ENCODE results near the gene GBE1.

GBE1 gene

DNA sequence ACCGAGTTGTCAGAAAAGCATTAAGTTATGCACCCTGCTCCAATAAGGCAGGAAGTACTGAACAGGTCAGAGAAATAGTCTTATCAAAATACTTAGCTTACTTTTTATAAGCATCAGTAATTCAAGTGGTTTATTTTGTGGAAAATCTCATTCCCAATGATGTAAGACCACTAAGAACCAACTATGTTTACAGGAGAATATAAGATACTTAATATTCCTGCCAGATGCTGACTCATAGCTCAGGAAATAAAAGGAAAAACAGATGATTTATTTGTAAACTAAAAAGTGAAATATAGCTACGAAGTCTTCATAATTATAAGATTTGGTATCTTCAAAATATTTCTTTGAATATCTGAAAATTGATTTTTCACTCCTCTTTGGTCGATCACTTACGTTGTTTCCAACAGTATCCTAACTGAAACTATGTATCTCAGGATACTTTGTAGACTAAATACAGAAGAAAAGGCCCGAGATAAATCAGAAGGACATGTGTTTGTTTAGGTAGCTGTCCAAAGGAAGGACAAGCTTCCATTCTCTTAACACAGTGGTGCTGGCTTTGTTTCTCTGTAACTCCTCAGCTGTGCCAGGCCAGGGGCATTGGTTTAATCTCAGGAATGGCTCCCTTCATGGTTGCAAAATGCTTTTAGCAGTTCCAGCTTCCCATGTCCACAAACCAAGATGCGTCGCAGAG lies 295.8 kb downstream of the GBE1 start:
- Mint-ChIP-seq H3K4me1 (ENCODE audit: low read depth) (no peaks in the 10 kb centered on the region), H3K27me3 (ENCODE audit: low read depth) (no peaks in the 10 kb centered on the region), H3K36me3 (ENCODE audit: low read depth) (no peaks in the 10 kb centered on the region), H3K4me3 (no peak overlapping the region), H3K9me3 (no peaks in the 10 kb centered on the region), H3K27ac (no peak overlapping the region)
- no peak for DNase-seq (ENCODE audit: low spot score)

GRCh38 chr3:81463781-81464180 lies 297.7 kb downstream of the GBE1 start:
- Mint-ChIP-seq H3K9me3 (no peaks in the 10 kb centered on the region), H3K27ac (no peak overlapping the region), H3K36me3 (ENCODE audit: low read depth) (no peaks in the 10 kb centered on the region), H3K4me3 (no peak overlapping the region), H3K4me1 (ENCODE audit: low read depth) (no peaks in the 10 kb centered on the region), H3K27me3 (ENCODE audit: low read depth) (no peaks in the 10 kb centered on the region)
- no peak for DNase-seq (ENCODE audit: low spot score)

GRCh38 chr3:81462921-81463320 lies 298.5 kb downstream of the GBE1 start:
- no peak for DNase-seq (ENCODE audit: low spot score)
- H3K27me3 Mint-ChIP-seq (ENCODE audit: low read depth), result no peaks in the 10 kb centered on the region
- H3K27ac Mint-ChIP-seq, result no peak overlapping the region
- H3K36me3 Mint-ChIP-seq (ENCODE audit: low read depth), result no peaks in the 10 kb centered on the region
- H3K4me3 Mint-ChIP-seq, result no peak overlapping the region
- no peaks in the 10 kb centered on the region for H3K4me1 Mint-ChIP-seq (ENCODE audit: low read depth)
- no peaks in the 10 kb centered on the region for H3K9me3 Mint-ChIP-seq

DNA sequence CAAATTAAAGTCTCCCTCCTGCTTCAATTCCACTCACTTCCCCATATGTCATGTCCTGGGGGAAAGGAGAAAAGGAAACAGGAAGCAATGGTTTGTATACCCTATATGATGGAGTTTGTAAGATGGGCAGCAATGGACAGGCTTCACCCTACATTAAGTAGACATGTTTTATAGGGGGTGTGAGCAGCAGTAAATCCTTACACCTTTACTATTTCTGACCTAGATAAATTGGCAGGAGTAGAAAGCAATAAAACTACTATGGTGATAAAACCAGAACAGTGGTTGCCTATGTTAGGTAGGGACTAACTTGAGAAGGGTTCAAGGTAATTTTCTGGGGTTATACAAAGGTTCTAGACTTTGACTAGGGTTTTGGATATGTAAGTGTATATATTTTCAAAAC lies 301.7 kb downstream of the GBE1 start:
- Mint-ChIP-seq H3K9me3 (no peaks in the 10 kb centered on the region), H3K4me1 (ENCODE audit: low read depth) (no peaks in the 10 kb centered on the region), H3K4me3 (no peak overlapping the region), H3K36me3 (ENCODE audit: low read depth) (no peaks in the 10 kb centered on the region), H3K27me3 (ENCODE audit: low read depth) (no peaks in the 10 kb centered on the region), H3K27ac (no peak overlapping the region)
- DNase-seq (ENCODE audit: low spot score), result no peak

- Mint-ChIP-seq H3K27ac (no peak overlapping the region), H3K27me3 (ENCODE audit: low read depth) (no peaks in the 10 kb centered on the region), H3K4me1 (ENCODE audit: low read depth) (no peaks in the 10 kb centered on the region), H3K36me3 (ENCODE audit: low read depth) (no peaks in the 10 kb centered on the region), H3K4me3 (no peak overlapping the region), H3K9me3 (no peaks in the 10 kb centered on the region)
- no peak for DNase-seq (ENCODE audit: low spot score)
Observed at GRCh38 chr3:81452418-81452817, 309.0 kb downstream of the GBE1 start.

DNA sequence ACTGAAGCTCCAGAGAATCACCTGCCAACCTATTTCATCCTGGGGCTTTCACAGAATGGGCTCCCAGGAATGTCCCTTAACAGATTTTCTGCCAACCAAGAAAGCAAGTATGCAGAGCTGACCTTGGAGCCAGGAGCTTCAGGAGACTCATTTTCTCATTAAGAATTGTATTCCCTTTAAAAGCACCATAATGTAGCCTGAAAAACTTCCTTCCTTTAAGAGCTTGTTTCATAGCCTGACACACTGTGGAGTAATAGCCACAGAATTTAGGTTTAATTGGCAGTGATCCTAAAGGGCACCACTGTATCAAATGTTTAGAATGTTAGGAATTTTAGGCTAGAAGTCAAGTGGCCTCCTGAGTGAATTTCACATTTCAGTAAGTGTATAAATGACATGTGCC lies 309.8 kb downstream of the GBE1 start:
- no peaks in the 10 kb centered on the region for H3K9me3 Mint-ChIP-seq
- no peaks in the 10 kb centered on the region for H3K4me1 Mint-ChIP-seq (ENCODE audit: low read depth)
- no peaks in the 10 kb centered on the region for H3K27me3 Mint-ChIP-seq (ENCODE audit: low read depth)
- no peak overlapping the region for H3K27ac Mint-ChIP-seq
- no peaks in the 10 kb centered on the region for H3K36me3 Mint-ChIP-seq (ENCODE audit: low read depth)
- DNase-seq (ENCODE audit: low spot score), result no peak
- H3K4me3 Mint-ChIP-seq, result no peak overlapping the region

- Mint-ChIP-seq H3K27me3 (ENCODE audit: low read depth) (no peaks in the 10 kb centered on the region), H3K36me3 (ENCODE audit: low read depth) (no peaks in the 10 kb centered on the region), H3K9me3 (no peaks in the 10 kb centered on the region), H3K4me3 (no peak overlapping the region), H3K4me1 (ENCODE audit: low read depth) (no peaks in the 10 kb centered on the region), H3K27ac (no peak overlapping the region)
- no peak for DNase-seq (ENCODE audit: low spot score)
Observed at GRCh38 chr3:81451140-81451539, 310.3 kb downstream of the GBE1 start.

GRCh38 chr3:81446806-81447205 lies 314.6 kb downstream of the GBE1 start:
- Mint-ChIP-seq H3K27me3 (ENCODE audit: low read depth) (no peaks in the 10 kb centered on the region), H3K4me1 (ENCODE audit: low read depth) (no peaks in the 10 kb centered on the region), H3K9me3 (no peaks in the 10 kb centered on the region), H3K27ac (no peak overlapping the region), H3K36me3 (ENCODE audit: low read depth) (no peaks in the 10 kb centered on the region), H3K4me3 (no peak overlapping the region)
- no peak for DNase-seq (ENCODE audit: low spot score)

DNA sequence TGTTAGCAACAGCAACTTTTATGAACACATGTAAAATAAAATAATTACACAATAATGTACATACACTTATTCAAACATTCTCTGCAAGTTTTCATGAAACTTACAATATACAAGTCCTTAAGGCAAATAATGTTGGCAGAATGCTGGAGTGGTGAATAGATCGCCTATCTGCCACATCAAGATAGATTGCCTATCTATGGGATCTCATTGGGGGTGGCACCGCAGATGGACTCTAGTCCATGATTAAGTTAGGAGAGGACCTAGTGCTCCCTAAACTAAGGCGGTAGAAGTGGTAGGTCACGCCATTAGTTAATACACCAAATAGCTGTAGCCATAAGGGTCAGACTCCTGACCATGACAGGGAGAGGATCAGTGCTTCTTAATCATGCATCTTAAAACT lies 315.7 kb downstream of the GBE1 start:
- Mint-ChIP-seq H3K27me3 (ENCODE audit: low read depth) (no peaks in the 10 kb centered on the region), H3K36me3 (ENCODE audit: low read depth) (no peaks in the 10 kb centered on the region), H3K4me3 (no peak overlapping the region), H3K9me3 (no peaks in the 10 kb centered on the region), H3K4me1 (ENCODE audit: low read depth) (no peaks in the 10 kb centered on the region), H3K27ac (no peak overlapping the region)
- DNase-seq (ENCODE audit: low spot score), result no peak

DNA sequence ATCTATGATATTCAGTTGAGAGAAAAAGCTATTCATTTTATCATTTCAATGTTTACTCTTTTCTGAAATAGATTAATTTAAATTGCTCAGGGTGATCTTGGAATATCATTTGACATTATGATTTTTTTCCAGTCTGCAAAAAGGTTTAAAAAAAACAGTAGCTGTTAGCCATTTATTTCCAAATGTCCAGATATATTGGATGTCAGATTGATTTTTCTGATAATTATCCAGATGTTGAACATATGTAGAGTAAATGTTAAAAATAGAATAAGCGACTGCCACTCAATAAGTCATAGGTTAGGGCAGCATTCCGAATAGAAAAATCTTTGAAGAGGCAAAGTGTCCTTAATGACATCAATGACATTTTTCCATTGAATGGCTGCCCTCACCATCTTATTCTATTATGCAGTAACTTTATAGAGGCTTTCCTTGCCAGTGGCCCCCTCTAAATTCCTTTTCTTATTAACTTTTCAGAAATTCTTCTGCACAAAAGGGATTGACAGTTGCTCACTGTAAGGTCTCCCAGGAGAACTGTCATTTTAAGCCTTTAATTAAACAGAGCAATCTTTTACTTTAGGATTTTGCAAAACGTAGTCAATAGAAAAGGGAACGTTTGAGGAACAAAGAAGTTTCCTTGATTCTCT lies 316.5 kb downstream of the GBE1 start:
- Mint-ChIP-seq H3K27ac (no peak overlapping the region), H3K27me3 (ENCODE audit: low read depth) (no peaks in the 10 kb centered on the region), H3K4me1 (ENCODE audit: low read depth) (no peaks in the 10 kb centered on the region), H3K9me3 (no peaks in the 10 kb centered on the region), H3K4me3 (no peak overlapping the region), H3K36me3 (ENCODE audit: low read depth) (no peaks in the 10 kb centered on the region)
- DNase-seq (ENCODE audit: low spot score), result no peak

- Mint-ChIP-seq H3K36me3 (ENCODE audit: low read depth) (no peaks in the 10 kb centered on the region), H3K9me3 (no peaks in the 10 kb centered on the region), H3K27ac (no peak overlapping the region), H3K27me3 (ENCODE audit: low read depth) (no peaks in the 10 kb centered on the region), H3K4me1 (ENCODE audit: low read depth) (no peaks in the 10 kb centered on the region), H3K4me3 (no peak overlapping the region)
- DNase-seq (ENCODE audit: low spot score), result no peak
Observed at GRCh38 chr3:81443958-81444357, 317.5 kb downstream of the GBE1 start.

DNA sequence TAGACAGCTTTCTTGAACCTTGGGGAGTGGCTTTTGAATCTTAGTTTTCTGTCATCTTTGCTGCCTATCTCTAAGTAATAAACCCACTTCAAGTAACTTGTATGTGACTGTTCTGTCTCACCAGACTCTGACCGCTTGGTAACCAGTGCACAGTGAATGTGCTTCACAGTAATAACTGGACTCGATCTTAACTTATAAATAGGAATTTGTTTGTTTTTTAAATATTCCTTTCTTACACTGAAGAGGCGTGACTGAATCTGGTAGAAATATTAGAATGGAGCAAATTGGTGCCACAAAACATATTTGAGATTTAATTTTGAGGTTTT lies 318.0 kb downstream of the GBE1 start:
- H3K27me3 Mint-ChIP-seq (ENCODE audit: low read depth), result no peaks in the 10 kb centered on the region
- no peaks in the 10 kb centered on the region for H3K36me3 Mint-ChIP-seq (ENCODE audit: low read depth)
- DNase-seq (ENCODE audit: low spot score), result no peak
- no peaks in the 10 kb centered on the region for H3K4me1 Mint-ChIP-seq (ENCODE audit: low read depth)
- H3K4me3 Mint-ChIP-seq, result no peak overlapping the region
- no peak overlapping the region for H3K27ac Mint-ChIP-seq
- no peaks in the 10 kb centered on the region for H3K9me3 Mint-ChIP-seq

GRCh38 chr3:81442758-81443456 lies 318.5 kb downstream of the GBE1 start:
- no peaks in the 10 kb centered on the region for H3K36me3 Mint-ChIP-seq (ENCODE audit: low read depth)
- no peaks in the 10 kb centered on the region for H3K9me3 Mint-ChIP-seq
- no peaks in the 10 kb centered on the region for H3K27me3 Mint-ChIP-seq (ENCODE audit: low read depth)
- no peak overlapping the region for H3K4me3 Mint-ChIP-seq
- no peak for DNase-seq (ENCODE audit: low spot score)
- no peaks in the 10 kb centered on the region for H3K4me1 Mint-ChIP-seq (ENCODE audit: low read depth)
- H3K27ac Mint-ChIP-seq, result no peak overlapping the region

DNA sequence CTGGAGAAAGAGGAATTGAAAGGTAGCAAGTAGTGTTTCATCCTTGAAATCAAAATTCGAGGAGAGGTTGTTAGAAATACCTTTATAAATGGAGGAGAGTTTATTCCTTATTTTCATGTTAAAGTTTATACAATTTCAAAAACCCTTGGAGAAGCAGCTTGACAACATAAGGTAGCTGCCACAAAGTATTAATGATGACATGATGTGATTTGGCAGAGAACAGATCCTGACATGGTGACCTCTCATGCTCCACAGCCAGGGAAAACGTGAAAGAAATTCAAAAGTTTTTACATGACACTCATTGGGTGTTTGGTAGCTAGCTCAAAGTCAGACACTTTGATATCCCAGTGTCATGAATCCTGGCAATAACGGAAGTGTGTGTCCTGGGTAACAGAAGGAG lies 320.8 kb downstream of the GBE1 start:
- DNase-seq (ENCODE audit: low spot score), result no peak
- Mint-ChIP-seq H3K4me1 (ENCODE audit: low read depth) (no peaks in the 10 kb centered on the region), H3K4me3 (no peak overlapping the region), H3K36me3 (ENCODE audit: low read depth) (no peaks in the 10 kb centered on the region), H3K27me3 (ENCODE audit: low read depth) (no peaks in the 10 kb centered on the region), H3K9me3 (no peaks in the 10 kb centered on the region), H3K27ac (no peak overlapping the region)
